Neural progenitor cell (in vitro differentiated cells): Measurements from ENCODE around the gene ARSJ. TPM values are rescaled to one million over a fixed set of nuclear protein-coding genes. Genes with fewer than 3 reads are reported as not detected.

Experiments used
- DNase-seq: peaks from one replicate; pipeline ENCODE4 v3.0.0-alpha.2; 2016; ENCODE audit warnings: low spot score
- H2AFZ ChIP-seq: fragments of 200-600 bp; sonication (generic); replicated peaks from 2 replicates; pipeline ENCODE4 v1.6.1; 2016; ENCODE audit warnings: antibody characterized with exemption
- H3F3A ChIP-seq: fragments of 200-600 bp; sonication (generic); 2 replicates; pipeline ENCODE4 v1.6.1; 2016; ENCODE audit warnings: antibody characterized with exemption, low read depth
- H3K27ac ChIP-seq: fragments of 200-600 bp; sonication (generic); 2 replicates; pipeline ENCODE4 v1.5.1; 2016; ENCODE audit warnings: mild to moderate bottlenecking
- H3K27me3 ChIP-seq: fragments of 200-600 bp; sonication (generic); 2 replicates; pipeline ENCODE4 v1.6.1; 2016; ENCODE audit warnings: mild to moderate bottlenecking, moderate library complexity
- H3K36me3 ChIP-seq: fragments of 200-600 bp; sonication (generic); 2 replicates; pipeline ENCODE4 v1.5.1; 2016
- H3K4me1 ChIP-seq: fragments of 200-600 bp; sonication (generic); 2 replicates; pipeline ENCODE4 v1.6.1; 2016; ENCODE audit warnings: mixed run types
- H3K4me2 ChIP-seq: fragments of 200-600 bp; sonication (generic); 2 replicates; pipeline ENCODE4 v1.6.1; 2016
- H3K4me3 ChIP-seq: fragments of 200-600 bp; sonication (generic); 2 replicates; pipeline ENCODE4 v1.5.1; 2016
- H3K79me2 ChIP-seq: fragments of 200-600 bp; sonication (generic); 2 replicates; pipeline ENCODE4 v1.6.1; 2016; ENCODE audit warnings: low read depth
- H3K9ac ChIP-seq: fragments of 200-600 bp; sonication (generic); 2 replicates; pipeline ENCODE4 v1.6.1; 2016
- H3K9me3 ChIP-seq: fragments of 200-600 bp; sonication (generic); 2 replicates; pipeline ENCODE4 v1.5.1; 2016; ENCODE audit warnings: low read depth
- H4K20me1 ChIP-seq: fragments of 200-600 bp; sonication (generic); 2 replicates; pipeline ENCODE4 v1.6.1; 2016; ENCODE audit warnings: low read depth
- H3K27ac Mint-ChIP-seq: 3 replicates; pipeline ENCODE4 v1.8.0; 2021; ENCODE audit warnings: mixed read lengths
- H3K27me3 Mint-ChIP-seq: 2 replicates; pipeline ENCODE4 v1.8.0; 2022; ENCODE audit warnings: low read depth, mild to moderate bottlenecking, inconsistent platforms, moderate library complexity, mixed read lengths; ENCODE audit not compliant: insufficient read depth
- H3K36me3 Mint-ChIP-seq: 3 replicates; pipeline ENCODE4 v1.8.0; 2021; ENCODE audit warnings: mixed read lengths
- H3K4me1 Mint-ChIP-seq: 3 replicates; pipeline ENCODE4 v1.8.0; 2021; ENCODE audit warnings: mixed read lengths
- H3K4me3 Mint-ChIP-seq: 3 replicates; pipeline ENCODE4 v1.8.0; 2021; ENCODE audit warnings: mild to moderate bottlenecking, moderate library complexity, mixed read lengths
- H3K9me3 Mint-ChIP-seq: 3 replicates; pipeline ENCODE4 v1.8.0; 2020; ENCODE audit warnings: mixed read lengths
- EZH2 ChIP-seq: fragments of 200-600 bp; sonication (generic); IDR thresholded peaks from 2 replicates; pipeline ENCODE4 v1.6.1; 2017; ENCODE audit warnings: antibody characterized with exemption, mild to moderate bottlenecking, moderate library complexity
- EZH2phosphoT487 ChIP-seq: fragments of 200-600 bp; sonication (generic); IDR thresholded peaks from 2 replicates; pipeline ENCODE4 v1.6.1; 2017; ENCODE audit warnings: antibody characterized with exemption
- total RNA-seq: library from RNA; depleted of rRNA; stranded (reverse); fragments of >200 nt; gene quantifications from 2 replicates; pipeline ENCODE4 v1.2.3, GENCODE V29; 2015; ENCODE audit warnings: low replicate concordance
- TF ChIP-seq, protein P1 (sequence below): fragments of 200-600 bp; sonication (generic); IDR thresholded peaks from 2 replicates; pipeline ENCODE4 v1.5.1; 2017; ENCODE audit warnings: antibody characterized with exemption, mild to moderate bottlenecking

Gene ARSJ
- total RNA-seq, 1 donor from 2014 or later: 0.28 TPM

- no peaks in the 10 kb centered on the region for H3K36me3 Mint-ChIP-seq
Observed at GRCh38 chr4:113881256-113881655, 98.2 kb downstream of the ARSJ start.

DNA sequence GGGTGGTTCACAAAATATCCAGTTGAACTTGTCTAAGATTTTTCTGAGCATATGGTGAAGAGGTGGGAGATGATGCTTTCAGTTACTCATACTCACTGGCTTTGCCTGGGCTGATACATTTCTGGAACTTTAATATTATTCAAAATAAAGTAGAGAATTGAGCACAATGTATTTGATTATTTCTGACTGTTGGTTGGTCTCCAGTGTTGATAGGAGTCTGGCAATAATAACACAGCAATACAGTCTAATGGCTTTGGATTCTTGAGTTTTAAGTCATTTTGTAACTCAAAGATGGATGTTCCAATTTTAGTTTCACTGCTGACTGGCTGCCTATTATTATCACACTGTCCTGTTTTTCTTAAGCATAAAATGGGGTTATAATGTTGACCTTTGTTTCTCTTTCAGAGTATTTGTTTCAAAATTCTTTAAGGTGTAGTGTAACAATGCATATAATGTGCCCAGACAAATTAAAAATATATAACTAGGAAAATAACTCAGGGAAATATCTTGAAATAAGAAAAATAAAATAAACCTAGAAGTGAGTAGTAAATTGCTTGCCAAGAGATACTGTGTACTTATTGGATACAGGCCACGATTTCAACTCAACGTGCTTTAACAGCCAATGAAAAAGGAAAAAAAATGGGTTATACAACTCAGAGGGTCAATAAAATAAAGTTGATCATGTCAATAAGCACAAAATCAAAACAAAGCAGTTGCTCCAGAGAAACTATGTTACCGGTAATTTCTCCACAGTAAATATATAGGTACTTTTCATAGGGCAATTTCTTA, 99.0 kb downstream of the ARSJ start:
- H3K79me2 ChIP-seq: no peaks in the 10 kb centered on the region
- Mint-ChIP-seq H3K4me1 (peaks cover 10% of the 10 kb centered on the region), H3K27ac (no peak overlapping the region), H3K27me3 (no peaks in the 10 kb centered on the region), H3K4me3 (no peak overlapping the region), H3K9me3 (no peaks in the 10 kb centered on the region), H3K36me3 (no peaks in the 10 kb centered on the region)
- H3K4me2 ChIP-seq: no peak overlapping the region
- H3F3A ChIP-seq: no peaks in the 10 kb centered on the region
- no peak overlapping the region for H2AFZ ChIP-seq
- no peaks in the 10 kb centered on the region for H3K27me3 ChIP-seq
- H3K9me3 ChIP-seq: no peaks in the 10 kb centered on the region
- no peak overlapping the region for H3K27ac ChIP-seq
- H3K4me3 ChIP-seq: no peak overlapping the region
- DNase-seq: no peak
- H3K9ac ChIP-seq: no peak overlapping the region
- H3K4me1 ChIP-seq: no peaks in the 10 kb centered on the region
- TF ChIP-seq EZH2 (no peak), EZH2phosphoT487 (no peak)
- TF ChIP-seq, protein P1, sequence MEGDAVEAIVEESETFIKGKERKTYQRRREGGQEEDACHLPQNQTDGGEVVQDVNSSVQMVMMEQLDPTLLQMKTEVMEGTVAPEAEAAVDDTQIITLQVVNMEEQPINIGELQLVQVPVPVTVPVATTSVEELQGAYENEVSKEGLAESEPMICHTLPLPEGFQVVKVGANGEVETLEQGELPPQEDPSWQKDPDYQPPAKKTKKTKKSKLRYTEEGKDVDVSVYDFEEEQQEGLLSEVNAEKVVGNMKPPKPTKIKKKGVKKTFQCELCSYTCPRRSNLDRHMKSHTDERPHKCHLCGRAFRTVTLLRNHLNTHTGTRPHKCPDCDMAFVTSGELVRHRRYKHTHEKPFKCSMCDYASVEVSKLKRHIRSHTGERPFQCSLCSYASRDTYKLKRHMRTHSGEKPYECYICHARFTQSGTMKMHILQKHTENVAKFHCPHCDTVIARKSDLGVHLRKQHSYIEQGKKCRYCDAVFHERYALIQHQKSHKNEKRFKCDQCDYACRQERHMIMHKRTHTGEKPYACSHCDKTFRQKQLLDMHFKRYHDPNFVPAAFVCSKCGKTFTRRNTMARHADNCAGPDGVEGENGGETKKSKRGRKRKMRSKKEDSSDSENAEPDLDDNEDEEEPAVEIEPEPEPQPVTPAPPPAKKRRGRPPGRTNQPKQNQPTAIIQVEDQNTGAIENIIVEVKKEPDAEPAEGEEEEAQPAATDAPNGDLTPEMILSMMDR: no peak
- H4K20me1 ChIP-seq: no peaks in the 10 kb centered on the region
- H3K36me3 ChIP-seq: no peaks in the 10 kb centered on the region

More at GRCh38 chr4:113881256-113881655, 98.2 kb downstream of the ARSJ start:
- DNase-seq: no peak
- H3K79me2 ChIP-seq: no peaks in the 10 kb centered on the region
- Mint-ChIP-seq H3K4me3 (no peak overlapping the region), H3K27me3 (peaks cover 2% of the 10 kb centered on the region), H3K4me1 (peaks cover 10% of the 10 kb centered on the region), H3K9me3 (no peaks in the 10 kb centered on the region), H3K27ac (no peak overlapping the region)
- H3K4me2 ChIP-seq: no peak overlapping the region
- no peaks in the 10 kb centered on the region for H3K36me3 ChIP-seq
- H4K20me1 ChIP-seq: no peaks in the 10 kb centered on the region
- no peak overlapping the region for H3K9ac ChIP-seq
- no peaks in the 10 kb centered on the region for H3K4me1 ChIP-seq
- no peaks in the 10 kb centered on the region for H3K9me3 ChIP-seq
- no peaks in the 10 kb centered on the region for H3K27me3 ChIP-seq
- H3F3A ChIP-seq: no peaks in the 10 kb centered on the region
- H3K27ac ChIP-seq: no peak overlapping the region
- TF ChIP-seq EZH2: no peak
- TF ChIP-seq EZH2phosphoT487: no peak
- TF ChIP-seq, protein P1: no peak
- H3K4me3 ChIP-seq: no peak overlapping the region
- no peak overlapping the region for H2AFZ ChIP-seq

DNA sequence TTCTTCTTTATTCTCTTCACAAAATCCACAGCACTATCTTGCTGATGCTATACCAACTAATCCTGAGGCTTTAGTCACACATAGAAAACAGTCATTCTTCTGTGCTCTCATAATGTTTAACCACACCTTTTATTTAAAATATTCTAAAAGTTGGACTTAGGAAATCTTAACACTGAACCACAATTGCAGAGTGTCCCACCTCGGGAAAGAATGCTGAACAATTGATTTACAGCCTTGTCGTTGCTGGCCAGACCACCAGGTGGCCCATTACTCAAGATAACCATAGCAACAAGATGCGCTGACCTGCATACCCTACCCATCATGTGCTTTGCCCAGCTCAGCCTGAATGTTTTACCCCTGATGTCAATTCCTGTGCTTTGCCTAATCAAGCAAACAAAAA, 100.8 kb downstream of the ARSJ start:
- Histone ChIP-seq H3K9ac (no peak overlapping the region), H3K4me2 (no peak overlapping the region), H3K4me3 (no peak overlapping the region), H4K20me1 (no peaks in the 10 kb centered on the region), H3K27me3 (no peaks in the 10 kb centered on the region), H2AFZ (no peak overlapping the region), H3K79me2 (no peaks in the 10 kb centered on the region), H3F3A (no peaks in the 10 kb centered on the region), H3K27ac (no peak overlapping the region), H3K9me3 (no peaks in the 10 kb centered on the region), H3K36me3 (no peaks in the 10 kb centered on the region), H3K4me1 (no peaks in the 10 kb centered on the region)
- peak overlapping the region; percentile 11 for H3K27ac Mint-ChIP-seq
- no peaks in the 10 kb centered on the region for H3K9me3 Mint-ChIP-seq
- no peaks in the 10 kb centered on the region for H3K27me3 Mint-ChIP-seq
- peak; percentile 83 for DNase-seq
- TF ChIP-seq, protein P1: peak; percentile 76
- no peak for TF ChIP-seq EZH2phosphoT487
- H3K4me3 Mint-ChIP-seq: no peak overlapping the region
- H3K4me1 Mint-ChIP-seq: peaks cover 10% of the 10 kb centered on the region
- H3K36me3 Mint-ChIP-seq: no peaks in the 10 kb centered on the region
